K562 (cell line): ENCODE results near the gene TMEM205. TPM values are rescaled to one million over a fixed set of nuclear protein-coding genes. Genes with fewer than 3 reads are reported as not detected.

Experiments
- CBX1 ChIP-seq: sonication (generic); IDR thresholded peaks from 2 replicates; pipeline ENCODE4 v1.6.1; 2016; ENCODE audit warnings: antibody characterized with exemption, low read depth, mild to moderate bottlenecking
- CREB3 ChIP-seq: fragments of 450-650 bp; conservative IDR thresholded peaks from 2 replicates; pipeline ENCODE4 v1.6.1; 2016; ENCODE audit warnings: missing genetic modification characterization, low read depth, mild to moderate bottlenecking, missing compliant biosample characterization, moderate library complexity
- FOXJ2 ChIP-seq: fragments of 200-800 bp; sonication (Bioruptor generic); IDR thresholded peaks from 2 replicates; pipeline ENCODE4 v1.6.1; 2016; ENCODE audit warnings: missing genetic modification characterization, missing compliant biosample characterization
- JUND ChIP-seq, 2 experiments: IDR thresholded peaks; 2 replicates in 1 of 2; 3 replicates in 1 of 2; pipeline ENCODE4 v1.6.1; 2011; ENCODE audit warnings: borderline replicate concordance in 2 of 2, low read depth in 2 of 2, low read length in 2 of 2, improper control_type of control experiment in 1 of 2, missing biosample characterization in 1 of 2, missing genetic modification characterization in 1 of 2, missing genetic modification reagents in 1 of 2
- L3MBTL2 ChIP-seq: fragments of 450-650 bp; IDR thresholded peaks from 2 replicates; pipeline ENCODE4 v1.6.1; 2016; ENCODE audit warnings: mild to moderate bottlenecking, moderate library complexity
- LEF1 ChIP-seq: fragments of 450-650 bp; IDR thresholded peaks from 2 replicates; pipeline ENCODE4 v1.6.1; 2016; ENCODE audit warnings: mild to moderate bottlenecking
- MCM3 ChIP-seq: fragments of 450-650 bp; IDR thresholded peaks from 2 replicates; pipeline ENCODE4 v1.6.1; 2016
- MED1 ChIP-seq: sonication (generic); formaldehyde crosslinking; IDR thresholded peaks from 2 replicates; pipeline ENCODE4 v1.8.1; 2023; ENCODE audit warnings: missing genetic modification reagents, borderline replicate concordance
- NCOA1 ChIP-seq: fragments of 450-650 bp; IDR thresholded peaks from 2 replicates; pipeline ENCODE4 v1.6.1; 2016; ENCODE audit warnings: low read depth
- NCOA2 ChIP-seq, 2 experiments: fragments of 450-650 bp; IDR thresholded peaks; 2 replicates each; pipeline ENCODE4 v1.6.1; 2018; ENCODE audit warnings: mild to moderate bottlenecking in 2 of 2, moderate library complexity in 1 of 2; ENCODE audit not compliant: partially characterized antibody in 2 of 2
- NRF1 ChIP-seq, 2 experiments: fragments of 450-650 bp; IDR thresholded peaks in 1 of 2; conservative IDR thresholded peaks in 1 of 2; 2 replicates each; pipeline ENCODE4 v1.6.1; 2014; ENCODE audit warnings: mild to moderate bottlenecking in 2 of 2
- TRIM24 ChIP-seq, 2 experiments: fragments of 450-650 bp; IDR thresholded peaks; 2 replicates each; pipeline ENCODE4 v1.6.1; 2016
- ZNF133 ChIP-seq: fragments of 250-450 bp; sonication (Bioruptor Pico); IDR thresholded peaks from 2 replicates; pipeline ENCODE4 v1.4.0; 2020; ENCODE audit warnings: mild to moderate bottlenecking
- ZNF184 ChIP-seq: sonication (generic); formaldehyde crosslinking; IDR thresholded peaks from 2 replicates; pipeline ENCODE4 v1.5.0; 2020; ENCODE audit warnings: missing genetic modification reagents
- ZNF212 ChIP-seq: fragments of 450-650 bp; formaldehyde crosslinking; IDR thresholded peaks from 2 replicates; pipeline ENCODE4 v1.4.0; 2020; ENCODE audit warnings: mild to moderate bottlenecking
- ZNF347 ChIP-seq: fragments of 450-650 bp; formaldehyde crosslinking; IDR thresholded peaks from 2 replicates; pipeline ENCODE4 v1.4.0; 2020; ENCODE audit warnings: low read depth, mild to moderate bottlenecking, moderate library complexity
- ZNF407 ChIP-seq: fragments of 450-650 bp; IDR thresholded peaks from 2 replicates; pipeline ENCODE4 v1.6.1; 2016; ENCODE audit warnings: low read depth
- ZNF586 ChIP-seq: fragments of 450-650 bp; formaldehyde crosslinking; conservative IDR thresholded peaks from 2 replicates; pipeline ENCODE4 v1.4.0; 2020; ENCODE audit warnings: mild to moderate bottlenecking, moderate library complexity
- polyA plus RNA-seq, 8 experiments: library from polyadenylated mRNA; depleted of rRNA in 4 of 8; stranded (reverse) in 5 of 8; unstranded in 3 of 8; fragments of >200 nt; fragmentation: Nextera tagmentation in 2 of 8; fragmentation: Illumina TruSeq in 1 of 8; extraction: Ambion mirVana in 2 of 8; extraction: Trizol in 1 of 8; gene quantifications; 2 replicates each; pipeline versions ENCODE4 v1.2.1 to v1.2.3, GENCODE V29; 2011 to 2014; ENCODE audit warnings: inconsistent platforms in 1 of 8, missing spikeins in 1 of 8
- total RNA-seq, 7 experiments: library from RNA; depleted of rRNA in 6 of 7; stranded (reverse); fragments of >200 nt in 6 of 7; fragmentation: Illumina TruSeq in 2 of 7; extraction: Trizol in 2 of 7; gene quantifications; 2 replicates each; pipeline versions ENCODE4 v1.2.1 to v1.2.3, GENCODE V29; 2011 to 2021; ENCODE audit warnings: low replicate concordance in 1 of 7

The TMEM205 gene
- total and polyA plus RNA-seq, 9 of the 15 experiments (the other 6 are each of a cell fraction or from before 2014, with no cell fraction given) = 21.3 to 81.5 (median 44.1) TPM

- TF ChIP-seq ZNF586 (CRISPR knock-in tag) (no peak), TRIM24 (IDR thresholded peaks at IDR 0.05) (no peak), ZNF407 (no peak), NCOA2 (IDR thresholded peaks at IDR 0.05; ENCODE audit: partially characterized antibody in 2 of 2) (no peak), FOXJ2 (no peak), CREB3 (no peak), MED1 (CRISPR knock-in tag) (no peak), ZNF133 (no peak), NCOA1 (no peak), L3MBTL2 (no peak), NRF1 (conservative IDR thresholded peaks at IDR 0.05 in 1 of 2, IDR thresholded peaks at IDR 0.05 in 1 of 2) (peak; percentile 39 to 46; a peak in 3 of 4 replicates), ZNF347 (CRISPR knock-in tag) (no peak), ZNF212 (CRISPR knock-in tag) (no peak), MCM3 (no peak), CBX1 (peak; percentile 23; the same call in 1 of the 2 replicates), LEF1 (no peak), ZNF184 (CRISPR knock-in tag) (no peak), JUND (IDR thresholded peaks at IDR 0.05; ENCODE audit: borderline replicate concordance, low read depth, low read length) (0 out of 2 replicates have a peak, but pooled peaks have one; percentile 27), JUND (tag; IDR thresholded peaks at IDR 0.05; ENCODE audit: borderline replicate concordance, low read depth, low read length) (no peak)
These were observed 6.6 kb downstream of the TMEM205 start, which contains the start of gene RAB3D (continued) for GRCh38 chr19:11339254-11340098.
